ENCODE measurements around the gene ANGPTL7. TPM values are rescaled to one million over a fixed set of nuclear protein-coding genes. Genes with fewer than 3 reads are reported as not detected.

Gene ANGPTL7
- total RNA-seq (2021), result not detected in 3 replicates
- not detected for Bru-seq, nascent RNA
- long read RNA-seq, experiment 1, result 0 reads
- long read RNA-seq, experiment 2, result 0 reads
- long read RNA-seq, experiment 3, result 0 reads

- no peak within 1 kb of the TSS for H3K27ac Mint-ChIP-seq
- no peak for DNase-seq (ENCODE audit: low spot score)
- ChIA-PET POLR2A (no interaction called here), CTCF (interaction anchor here (0.9 to 1.0 kb wide), 2 partner anchors 11 to 151 kb away, joined by 3 read pairs; no protein-coding TSS in a partner anchor)
- TF ChIP-seq ZNF281 (CRISPR knock-in tag; IDR thresholded peaks at IDR 0.05) (no peak), ELF4 (CRISPR knock-in tag; IDR thresholded peaks at IDR 0.05; ENCODE audit: low read depth) (no peak), ZNF263 (CRISPR knock-in tag; IDR thresholded peaks at IDR 0.05; ENCODE audit: low read depth) (no peak), STAT6 (CRISPR knock-in tag; conservative IDR thresholded peaks at IDR 0.05; ENCODE audit: low read depth) (no peak), ZNF219 (CRISPR knock-in tag; IDR thresholded peaks at IDR 0.05; ENCODE audit: borderline replicate concordance) (no peak), RELA (CRISPR knock-in tag; IDR thresholded peaks at IDR 0.05; ENCODE audit: borderline replicate concordance) (no peak), ESRRA (CRISPR knock-in tag; IDR thresholded peaks at IDR 0.05; ENCODE audit: borderline replicate concordance) (no peak), CDX4 (CRISPR knock-in tag; IDR thresholded peaks at IDR 0.05; ENCODE audit: borderline replicate concordance) (no peak), ARID4B (CRISPR knock-in tag; IDR thresholded peaks at IDR 0.05; ENCODE audit: borderline replicate concordance) (no peak), CREM (CRISPR knock-in tag; IDR thresholded peaks at IDR 0.05) (no peak), GTF2I (CRISPR knock-in tag; conservative IDR thresholded peaks at IDR 0.05) (no peak), MAX (CRISPR knock-in tag; IDR thresholded peaks at IDR 0.05) (no peak), SMAD3 (CRISPR knock-in tag; IDR thresholded peaks at IDR 0.05; ENCODE audit: borderline replicate concordance) (no peak), PREB (CRISPR knock-in tag; IDR thresholded peaks at IDR 0.05; ENCODE audit: borderline replicate concordance) (no peak), ZNF423 (CRISPR knock-in tag; IDR thresholded peaks at IDR 0.05) (no peak), PRDM15 (CRISPR knock-in tag; IDR thresholded peaks at IDR 0.05) (no peak), ETV6 (CRISPR knock-in tag; IDR thresholded peaks at IDR 0.05) (no peak), ZNF512 (CRISPR knock-in tag; IDR thresholded peaks at IDR 0.05; ENCODE audit: borderline replicate concordance) (no peak), JAZF1 (CRISPR knock-in tag; IDR thresholded peaks at IDR 0.05) (no peak)
- H3K9me3 Mint-ChIP-seq, result no peaks in the 10 kb centered on the region
- peaks cover 22% of the 10 kb centered on the region for H3K36me3 Mint-ChIP-seq
- H3K4me1 Mint-ChIP-seq, result no peaks in the 10 kb centered on the region
- no peak for ATAC-seq
- H3K4me3 Mint-ChIP-seq, result no peak within 1 kb of the TSS
- H3K27me3 Mint-ChIP-seq (ENCODE audit: low read depth), result no peaks in the 10 kb centered on the region
These were observed at the start of gene ANGPTL7 for GRCh38 chr1:11188858-11189451. ANGPTL7 (plus strand) TSS chr1:11189355; CDS start chr1:11189580, 225 bp downstream.

Data from WTC11 (cell line).